ENCODE data around the gene PF4V1. TPM values are rescaled to one million over a fixed set of nuclear protein-coding genes. Genes with fewer than 3 reads are reported as not detected.

The PF4V1 gene
- total and polyA plus RNA-seq, 9 of the 15 experiments (the other 6 are each of a cell fraction or from before 2014, with no cell fraction given), result not detected

GRCh38 chr4:73832651-73833237, 20.4 kb upstream of the PF4V1 start:
- peak; percentile 55 to 83 (median 68) for DNase-seq (ENCODE audit: extremely low read depth in 1 of 4, low spot score in 3 of 4)
- Histone ChIP-seq H3K9ac (ENCODE audit: insufficient read depth in 1 of 2, low read depth in 2 of 2, low read length in 2 of 2) (peak overlapping the region in 1 of 2 experiments; percentile 48; a peak in 2 of 4 replicates), H3K27me3 (ENCODE audit: control insufficient read depth in 2 of 2, insufficient read depth in 2 of 2, low read length in 2 of 2) (no peaks in the 10 kb centered on the region), H3K4me2 (ENCODE audit: insufficient read depth, low read length) (peak overlapping the region; percentile 67), H3K79me2 (ENCODE audit: control insufficient read depth, insufficient read depth, low read length) (no peaks in the 10 kb centered on the region), H2AFZ (ENCODE audit: low read depth, low read length) (peak overlapping the region; percentile 91), H3K36me3 (ENCODE audit: control insufficient read depth, insufficient read depth, low read length) (no peaks in the 10 kb centered on the region), H3K4me1 (replicated peaks in 1 of 2; ENCODE audit: control insufficient read depth in 2 of 2, insufficient read depth in 2 of 2, low read length in 2 of 2) (peaks cover 0 to 18% of the 10 kb centered on the region in 2 experiments; a peak in 2 of 5 replicates), H3K9me1 (ENCODE audit: control insufficient read depth, insufficient read depth, low read length) (no peaks in the 10 kb centered on the region), H4K20me1 (replicated peaks; ENCODE audit: control insufficient read depth, insufficient read depth, low read length) (no peaks in the 10 kb centered on the region), H3K27ac (ENCODE audit: extremely low read depth, low read depth, low read length) (peak overlapping the region; percentile 90), H3K9me3 (replicated peaks; ENCODE audit: control insufficient read depth, insufficient read depth, low read depth, low read length) (no peaks in the 10 kb centered on the region), H3K4me3 (no peak overlapping the region)
- intact Hi-C loops (cut with micrococcal nuclease) (no loop called here), in situ Hi-C loops (cut with MboI) (no loop called here)
- peak; percentile 93 for ATAC-seq
- BruUV-seq (replicated peaks), result no TSS peak
- CTCF ChIA-PET (ENCODE audit: low intra/inter-chr PET ratio), result interaction anchor here (0.6 kb wide), 1 partner anchor 431 kb away, joined by 3 read pairs; no protein-coding TSS in a partner anchor
- WGBS (ENCODE audit: insufficient coverage, low coverage, missing lambda C conversion rate), result 0% methylated on average over 1 of the region's 1 CpG
- peak; percentile 95 for FAIRE-seq
- POLR2A ChIA-PET, result interaction anchor here (0.6 to 1.4 kb wide), 6 partner anchors 12 to 207 kb away, joined by 3 read pairs; no protein-coding TSS in a partner anchor
- TF ChIP-seq ARNT (IDR thresholded peaks at IDR 0.05) (peak; percentile 57 to 78; a peak in 3 of 4 replicates), ATF1 (CRISPR knock-in tag; IDR thresholded peaks at IDR 0.05) (no peak), ATF1 (tag; IDR thresholded peaks at IDR 0.05) (peak; percentile 63; the same call in 1 of the 2 replicates), BRD9 (IDR thresholded peaks at IDR 0.05; ENCODE audit: low read depth, partially characterized antibody) (peak; percentile 30), ZNF184 (CRISPR knock-in tag; IDR thresholded peaks at IDR 0.05) (no peak), MECOM (CRISPR knock-in tag; IDR thresholded peaks at IDR 0.05) (0 out of 2 replicates have a peak, but pooled peaks have one; percentile 21), OTX1 (CRISPR knock-in tag; IDR thresholded peaks at IDR 0.05) (no peak), FOXA3 (CRISPR knock-in tag; conservative IDR thresholded peaks at IDR 0.05 in 1 of 2, IDR thresholded peaks at IDR 0.05 in 1 of 2) (peak; percentile 81 to 85), ZNF318 (IDR thresholded peaks at IDR 0.05; ENCODE audit: borderline replicate concordance in 1 of 2, low read depth in 1 of 2) (peak in 1 of 2 experiments; percentile 77; a peak in 2 of 4 replicates), MTA3 (IDR thresholded peaks at IDR 0.05; ENCODE audit: borderline replicate concordance) (peak; percentile 40; the same call in 1 of the 2 replicates), PHB2 (IDR thresholded peaks at IDR 0.05; ENCODE audit: low read depth) (peak; percentile 58), KAT7 (CRISPR knock-in tag; IDR thresholded peaks at IDR 0.05; ENCODE audit: borderline replicate concordance) (no peak), ZFP91 (CRISPR knock-in tag; IDR thresholded peaks at IDR 0.05) (no peak)
